Activated CD4-positive, alpha-beta T cell treated with anti-CD3 and anti-CD28 coated beads for 36 hours (primary cell): Measurements from ENCODE around the gene SPDYE5. TPM values are rescaled to one million over a fixed set of nuclear protein-coding genes. Genes with fewer than 3 reads are reported as not detected.

Experiments used
- ATAC-seq: fragments of 200-7000 bp; cut with Tn5 transposase; one replicate; pipeline ENCODE4 v1.10.0; 2021; ENCODE audit warnings: mild to moderate bottlenecking, moderate library complexity
- CTCF ChIA-PET: fragments of 350-600 bp; sonication (Branson Sonifier 250); formaldehyde crosslinking; loops from one replicate; lab custom pipeline; 2021; ENCODE audit warnings: antibody characterized with exemption; lab: Charles Lee
- POLR2A ChIA-PET: fragments of 350-600 bp; sonication (Branson Sonifier 250); formaldehyde crosslinking; loops from one replicate; lab custom pipeline; 2021; ENCODE audit warnings: antibody characterized with exemption, inconsistent platforms; lab: Charles Lee
- DNase-seq: peaks from one replicate; pipeline ENCODE4 v3.0.0-alpha.2; 2020
- H3K27ac Mint-ChIP-seq: one replicate; pipeline ENCODE4 v1.8.0; 2021; ENCODE audit warnings: mixed read lengths
- H3K27me3 Mint-ChIP-seq: one replicate; pipeline ENCODE4 v1.8.0; 2021; ENCODE audit warnings: mixed read lengths
- H3K36me3 Mint-ChIP-seq: one replicate; pipeline ENCODE4 v1.8.0; 2021; ENCODE audit warnings: low read depth, mixed read lengths
- H3K4me1 Mint-ChIP-seq: one replicate; pipeline ENCODE4 v1.8.0; 2021; ENCODE audit warnings: mixed read lengths
- H3K4me3 Mint-ChIP-seq: one replicate; pipeline ENCODE4 v1.8.0; 2021; ENCODE audit warnings: mild to moderate bottlenecking, moderate library complexity, mixed read lengths
- H3K9me3 Mint-ChIP-seq: one replicate; pipeline ENCODE4 v1.8.0; 2021; ENCODE audit warnings: low read depth, mixed read lengths
- intact Hi-C, 2 experiments: fragments of 100-400 bp; cut with DNase I in 1 of 2; cut with micrococcal nuclease in 1 of 2; formaldehyde crosslinking; loops; one replicate each; pipeline versions ENCODE4 v1.14.2 to v1.15.1; 2022 to 2024; cut with DNase I, micrococcal nuclease
- total RNA-seq, 2 experiments: library from RNA; stranded (reverse); gene quantifications; one replicate each; pipeline ENCODE4 v1.2.3, GENCODE V29; 2021

The SPDYE5 gene
- total RNA-seq, 2 experiments from 2014 or later: not detected

- H3K9me3 Mint-ChIP-seq: no peaks in the 10 kb centered on the region
- peaks cover 8% of the 10 kb centered on the region for H3K4me1 Mint-ChIP-seq
- intact Hi-C loops: no loop called here
- no peak for DNase-seq
- ATAC-seq: no peak
- no peak overlapping the region for H3K27ac Mint-ChIP-seq
- H3K36me3 Mint-ChIP-seq: no peaks in the 10 kb centered on the region
- H3K4me3 Mint-ChIP-seq: no peak overlapping the region
- CTCF ChIA-PET: no interaction called here
- POLR2A ChIA-PET: no interaction called here
- H3K27me3 Mint-ChIP-seq: no peaks in the 10 kb centered on the region
These were observed 45.6 kb downstream of the SPDYE5 start for GRCh38 chr7:75537731-75538130.

GRCh38 chr7:75546237-75547015 lies 54.3 kb downstream of the SPDYE5 start:
- POLR2A ChIA-PET: no interaction called here
- intact Hi-C loops: no loop called here
- no peaks in the 10 kb centered on the region for H3K9me3 Mint-ChIP-seq
- H3K4me3 Mint-ChIP-seq: no peak overlapping the region
- no peak overlapping the region for H3K27ac Mint-ChIP-seq
- no peaks in the 10 kb centered on the region for H3K4me1 Mint-ChIP-seq
- CTCF ChIA-PET: interaction anchor here (0.6 kb wide), 1 partner anchor 1649 kb away, joined by 3 read pairs; no protein-coding TSS in a partner anchor
- DNase-seq: no peak
- H3K27me3 Mint-ChIP-seq: no peaks in the 10 kb centered on the region
- H3K36me3 Mint-ChIP-seq: no peaks in the 10 kb centered on the region
- no peak for ATAC-seq

Other genes with a start within 250 kb of the SPDYE5 start
- gene TRIM73, start 96.7 kb upstream of the SPDYE5 start, total RNA-seq: 1 to 10 TPM; 2.0 to 3.6 TPM
- 100 to 1,000 TPM in 1 of 2 experiments, 10 to 100 TPM in 1; 85.7 to 106 TPM for gene POM121C, start 6.0 kb upstream of the SPDYE5 start, total RNA-seq
- gene HIP1, start 246.6 kb downstream of the SPDYE5 start, total RNA-seq: 1 to 10 TPM; 4.1 to 5.0 TPM